ENCODE data around the gene FAM3C.

- TF ChIP-seq EZH2 (IDR thresholded peaks at IDR 0.05; ENCODE audit: insufficient read depth, poor library complexity, severe bottlenecking) (no peak), EZH2phosphoT487 (IDR thresholded peaks at IDR 0.05; ENCODE audit: insufficient read depth, low read depth) (no peak)
Measured at GRCh38 chr7:121313220-121313792, 82.8 kb downstream of the FAM3C start.
